Measurements from ENCODE around the gene RGL1. TPM values are rescaled to one million over a fixed set of nuclear protein-coding genes. Genes with fewer than 3 reads are reported as not detected.

The RGL1 gene
- total RNA-seq, 4 donors from 2014 or later: 66.8 to 88.3 (median 74.6) TPM

- ATAC-seq (ENCODE audit: low FRiP score) (no peak), DNase-seq (ENCODE audit: low spot score) (no peak)
- TF ChIP-seq CTCF (IDR thresholded peaks at IDR 0.05): no peak
Measured at GRCh38 chr1:183957216-183957830, 152.4 kb downstream of the RGL1 start.

- ATAC-seq (ENCODE audit: low FRiP score): no peak
- no peak for TF ChIP-seq CTCF (IDR thresholded peaks at IDR 0.05)
- DNase-seq (ENCODE audit: low spot score): no peak
Measured at GRCh38 chr1:183958958-183959357, 154.0 kb downstream of the RGL1 start.

GRCh38 chr1:183961132-183961531, 156.2 kb downstream of the RGL1 start:
- ATAC-seq (ENCODE audit: low FRiP score) (no peak), DNase-seq (ENCODE audit: low spot score) (no peak)
- TF ChIP-seq CTCF (IDR thresholded peaks at IDR 0.05): no peak

GRCh38 chr1:183962903-183963302, 158.0 kb downstream of the RGL1 start:
- no peak for ATAC-seq (ENCODE audit: low FRiP score)
- DNase-seq (ENCODE audit: low spot score): no peak
- TF ChIP-seq CTCF (IDR thresholded peaks at IDR 0.05): no peak

- DNase-seq (ENCODE audit: low spot score): no peak
- no peak for ATAC-seq (ENCODE audit: low FRiP score)
- no peak for TF ChIP-seq CTCF (IDR thresholded peaks at IDR 0.05)
Measured at GRCh38 chr1:183965726-183966125, 160.8 kb downstream of the RGL1 start.

GRCh38 chr1:183966487-183966886, 161.6 kb downstream of the RGL1 start:
- DNase-seq (ENCODE audit: low spot score) (no peak), ATAC-seq (ENCODE audit: low FRiP score) (no peak)
- TF ChIP-seq CTCF (IDR thresholded peaks at IDR 0.05): no peak

- ATAC-seq (ENCODE audit: low FRiP score) (no peak), DNase-seq (ENCODE audit: low spot score) (no peak)
- no peak for TF ChIP-seq CTCF (IDR thresholded peaks at IDR 0.05)
Measured at GRCh38 chr1:183967914-183968313, 163.0 kb downstream of the RGL1 start.

Data from omental fat pad (tissue), 4 donors.